VCaP (cell line): ENCODE measurements around the gene GYS1.
"Not testable (repeated sequence)": the region's sequence is repeated elsewhere in the genome, so short reads cannot be mapped to it uniquely, and the experiment has no call there.

Source experiments
- H3K27ac ChIP-seq: fragments of 450-650 bp; 2 replicates; pipeline ENCODE4 v1.5.1; 2017
- TF ChIP-seq, protein P1 (sequence below): fragments of 450-650 bp; conservative IDR thresholded peaks from 2 replicates; pipeline ENCODE4 v1.5.1; 2017; ENCODE audit warnings: mild to moderate bottlenecking, moderate library complexity

Gene GYS1

DNA sequence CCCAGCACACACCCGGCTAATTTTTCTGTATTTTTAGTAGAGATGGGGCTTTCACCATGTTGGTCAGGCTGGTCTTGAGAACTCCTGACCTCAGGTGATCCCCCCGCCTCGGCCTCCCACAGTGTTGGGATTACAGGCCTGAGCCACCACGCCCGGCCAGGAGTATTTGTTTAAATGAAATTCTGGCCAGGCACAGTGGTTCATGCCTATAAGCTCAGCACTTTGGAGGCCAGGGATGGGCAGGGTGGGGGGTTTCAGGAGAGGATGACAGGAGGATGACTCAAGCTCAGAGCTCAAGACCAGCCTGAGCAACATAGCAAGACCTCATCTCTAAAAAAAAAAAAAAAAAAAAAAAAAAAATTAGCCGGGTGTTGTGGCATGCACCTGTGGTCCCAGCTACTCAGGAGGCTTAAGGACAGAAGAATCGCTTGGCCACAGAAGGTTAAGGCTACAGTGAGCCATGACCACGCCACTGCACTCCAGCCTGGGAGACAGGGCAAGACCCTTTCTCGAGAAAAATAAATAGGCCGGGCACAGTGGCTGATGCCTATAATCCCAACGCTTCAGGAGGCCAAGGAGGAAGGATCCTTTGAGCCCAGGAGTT, 67.8 kb downstream of the GYS1 start:
- TF ChIP-seq, protein P1, sequence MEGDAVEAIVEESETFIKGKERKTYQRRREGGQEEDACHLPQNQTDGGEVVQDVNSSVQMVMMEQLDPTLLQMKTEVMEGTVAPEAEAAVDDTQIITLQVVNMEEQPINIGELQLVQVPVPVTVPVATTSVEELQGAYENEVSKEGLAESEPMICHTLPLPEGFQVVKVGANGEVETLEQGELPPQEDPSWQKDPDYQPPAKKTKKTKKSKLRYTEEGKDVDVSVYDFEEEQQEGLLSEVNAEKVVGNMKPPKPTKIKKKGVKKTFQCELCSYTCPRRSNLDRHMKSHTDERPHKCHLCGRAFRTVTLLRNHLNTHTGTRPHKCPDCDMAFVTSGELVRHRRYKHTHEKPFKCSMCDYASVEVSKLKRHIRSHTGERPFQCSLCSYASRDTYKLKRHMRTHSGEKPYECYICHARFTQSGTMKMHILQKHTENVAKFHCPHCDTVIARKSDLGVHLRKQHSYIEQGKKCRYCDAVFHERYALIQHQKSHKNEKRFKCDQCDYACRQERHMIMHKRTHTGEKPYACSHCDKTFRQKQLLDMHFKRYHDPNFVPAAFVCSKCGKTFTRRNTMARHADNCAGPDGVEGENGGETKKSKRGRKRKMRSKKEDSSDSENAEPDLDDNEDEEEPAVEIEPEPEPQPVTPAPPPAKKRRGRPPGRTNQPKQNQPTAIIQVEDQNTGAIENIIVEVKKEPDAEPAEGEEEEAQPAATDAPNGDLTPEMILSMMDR, result no peak
- H3K27ac ChIP-seq, result no peak overlapping the region

DNA sequence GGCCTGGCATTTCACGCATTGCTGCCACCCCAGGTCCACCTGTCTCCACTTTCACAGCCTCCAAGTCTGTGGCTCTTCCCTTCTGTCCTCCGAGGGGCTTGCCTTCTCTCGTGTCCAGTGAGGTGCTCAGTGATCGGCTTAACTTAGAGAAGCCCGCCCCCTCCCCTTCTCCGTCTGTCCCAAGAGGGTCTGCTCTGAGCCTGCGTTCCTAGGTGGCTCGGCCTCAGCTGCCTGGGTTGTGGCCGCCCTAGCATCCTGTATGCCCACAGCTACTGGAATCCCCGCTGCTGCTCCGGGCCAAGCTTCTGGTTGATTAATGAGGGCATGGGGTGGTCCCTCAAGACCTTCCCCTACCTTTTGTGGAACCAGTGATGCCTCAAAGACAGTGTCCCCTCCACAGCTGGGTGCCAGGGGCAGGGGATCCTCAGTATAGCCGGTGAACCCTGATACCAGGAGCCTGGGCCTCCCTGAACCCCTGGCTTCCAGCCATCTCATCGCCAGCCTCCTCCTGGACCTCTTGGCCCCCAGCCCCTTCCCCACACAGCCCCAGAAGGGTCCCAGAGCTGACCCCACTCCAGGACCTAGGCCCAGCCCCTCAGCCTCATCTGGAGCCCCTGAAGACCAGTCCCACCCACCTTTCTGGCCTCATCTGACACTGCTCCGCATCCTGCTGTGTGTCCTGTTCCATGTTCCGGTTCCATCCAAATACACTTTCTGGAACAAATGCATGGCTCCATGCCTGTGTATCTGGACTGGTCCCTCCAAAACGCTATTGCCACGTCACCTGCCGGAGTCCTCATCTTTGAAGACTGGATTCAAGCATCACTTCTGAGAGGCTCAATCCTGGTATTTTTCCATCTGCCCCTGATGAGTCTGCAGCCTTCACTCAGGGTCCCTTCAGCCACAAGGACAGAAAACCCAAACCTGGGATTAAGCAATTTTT, 70.3 kb downstream of the GYS1 start:
- TF ChIP-seq, protein P1, result no peak
- H3K27ac ChIP-seq, result no peak overlapping the region

DNA sequence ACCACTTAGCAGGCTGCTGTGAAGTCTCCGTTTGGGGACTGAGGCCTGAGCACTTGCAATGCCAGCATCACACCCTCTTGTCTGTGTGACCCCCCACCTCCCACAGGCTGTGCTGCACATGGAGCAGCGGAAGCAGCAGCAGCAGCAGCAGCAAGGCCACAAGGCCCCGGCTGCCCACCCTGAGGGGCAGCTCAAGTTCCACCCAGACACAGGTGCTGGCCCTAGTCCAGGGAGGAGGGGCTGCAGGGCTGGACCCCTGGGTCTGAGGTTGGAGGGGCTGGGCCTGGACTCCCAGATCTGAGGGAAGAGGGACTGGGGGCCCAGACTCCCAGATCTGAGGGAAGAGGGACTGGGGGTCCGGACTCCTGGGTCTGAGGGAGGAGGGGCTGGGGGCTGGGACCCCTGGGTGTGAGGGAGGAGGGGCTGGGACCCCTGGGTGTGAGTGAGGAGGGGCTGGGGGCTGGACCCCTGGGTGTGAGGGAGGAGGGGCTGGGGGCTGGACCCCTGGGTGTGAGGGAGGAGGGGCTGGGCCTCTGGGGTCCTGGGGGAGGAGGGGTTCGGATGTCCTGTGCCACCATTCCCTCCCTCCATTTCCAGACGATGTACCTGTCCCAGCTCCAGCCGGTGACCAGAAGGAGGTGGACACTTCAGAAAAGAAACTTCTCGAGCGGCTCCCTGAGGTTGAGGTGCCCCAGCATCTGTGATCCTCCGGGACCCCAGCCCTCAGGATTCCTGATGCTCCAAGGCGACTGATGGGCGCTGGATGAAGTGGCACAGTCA, 71.2 kb downstream of the GYS1 start:
- H3K27ac ChIP-seq, result no peak overlapping the region
- TF ChIP-seq, protein P1, result no peak

DNA sequence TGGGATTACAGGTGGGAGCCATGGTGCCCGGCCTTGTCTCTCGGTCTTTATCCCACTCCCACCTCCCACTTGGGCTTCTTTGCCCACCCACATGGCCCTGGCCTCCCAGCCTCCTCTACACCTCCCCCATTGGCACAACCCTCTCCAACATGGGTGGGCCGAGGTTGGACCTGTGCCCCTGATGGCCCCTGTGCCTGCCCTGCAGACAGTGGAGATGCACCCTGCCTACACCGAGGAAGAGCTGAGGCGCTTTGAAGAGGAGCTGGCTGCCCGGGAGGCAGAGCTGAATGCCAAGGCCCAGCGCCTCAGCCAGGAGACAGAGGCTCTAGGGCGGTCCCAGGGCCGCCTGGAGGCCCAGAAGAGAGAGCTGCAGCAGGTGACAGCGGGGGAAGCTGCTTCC, 72.2 kb downstream of the GYS1 start:
- TF ChIP-seq, protein P1, result no peak
- no peak overlapping the region for H3K27ac ChIP-seq

DNA sequence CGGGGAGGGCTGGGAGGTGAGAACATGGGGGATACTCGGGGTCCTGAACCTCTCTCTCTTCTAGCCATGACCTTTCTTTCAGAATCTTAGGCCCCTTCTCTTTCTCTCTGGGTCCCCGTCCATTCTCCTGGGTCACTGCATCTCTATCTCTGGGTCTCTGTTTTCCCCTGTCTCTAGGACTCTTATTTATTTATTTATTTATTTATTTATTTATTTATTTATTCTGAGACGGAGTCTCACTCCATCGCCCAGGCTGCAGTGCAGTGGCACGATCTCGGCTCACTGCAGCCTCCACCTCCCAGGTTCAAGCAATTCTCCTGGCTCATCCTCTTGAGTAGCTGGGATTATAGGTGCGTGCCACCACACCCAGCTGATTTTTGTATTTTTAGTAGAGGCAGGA, 73.8 kb downstream of the GYS1 start:
- H3K27ac ChIP-seq, result not testable (repeated sequence)

DNA sequence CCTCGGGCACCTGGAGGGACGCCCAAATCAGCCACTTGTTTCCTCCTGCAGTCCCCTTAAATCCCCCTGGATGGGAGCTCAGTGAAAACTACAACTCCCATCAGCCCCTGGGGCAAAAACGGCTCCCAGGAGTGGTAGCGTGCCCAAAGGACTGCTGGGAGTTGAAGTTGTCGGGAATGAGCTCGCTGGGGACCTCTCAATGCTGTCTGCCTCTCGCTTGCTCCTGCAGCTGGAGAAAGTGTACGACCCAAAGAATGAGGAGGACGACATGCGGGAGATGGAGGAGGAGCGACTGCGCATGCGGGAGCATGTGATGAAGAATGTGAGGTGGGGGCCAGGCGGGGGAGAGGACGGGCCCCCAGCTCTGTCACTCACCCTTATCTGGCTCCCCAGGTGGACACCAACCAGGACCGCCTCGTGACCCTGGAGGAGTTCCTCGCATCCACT, 74.3 kb downstream of the GYS1 start:
- TF ChIP-seq, protein P1, result no peak
- H3K27ac ChIP-seq, result no peak overlapping the region
